ENCODE measurements around the gene PHF14.

Gene PHF14

GRCh38 chr7:11213266-11213665 is 239.6 kb downstream of the PHF14 start:
- DNase-seq = no peak

- no peak for DNase-seq
Observed at GRCh38 chr7:11216276-11216675, 242.6 kb downstream of the PHF14 start.

GRCh38 chr7:11217848-11218565 is 244.3 kb downstream of the PHF14 start:
- DNase-seq = no peak
